Adrenal gland (tissue), 5 donors: ENCODE measurements around the gene MTHFD1L.

Experiments used
- CTCF ChIP-seq, 6 experiments: fragments of 450-650 bp in 4 of 6; fragments of 200-600 bp in 2 of 6; sonication (generic) in 1 of 6; IDR thresholded peaks; 1 replicate in 5 of 6; 2 replicates in 1 of 6; pipeline versions ENCODE4 v1.5.1 to v1.8.0; 2016 to 2021; ENCODE audit warnings: antibody characterized with exemption in 6 of 6, mild to moderate bottlenecking in 2 of 6, moderate library complexity in 1 of 6
- POLR2A ChIP-seq, 2 donors: fragments of 450-650 bp; IDR thresholded peaks; one replicate each; pipeline ENCODE4 v1.6.1; 2017; ENCODE audit warnings: antibody characterized with exemption in 2 of 2, mild to moderate bottlenecking in 2 of 2, moderate library complexity in 1 of 2
- donor health status: DM: no; HTN: no; CAD: no.

GRCh38 chr6:151088963-151089362, 223.5 kb downstream of the MTHFD1L start:
- TF ChIP-seq POLR2A (IDR thresholded peaks at IDR 0.05) = no peak
- TF ChIP-seq CTCF (IDR thresholded peaks at IDR 0.05) = no peak
